ENCODE data around the gene HDAC4.

DNA sequence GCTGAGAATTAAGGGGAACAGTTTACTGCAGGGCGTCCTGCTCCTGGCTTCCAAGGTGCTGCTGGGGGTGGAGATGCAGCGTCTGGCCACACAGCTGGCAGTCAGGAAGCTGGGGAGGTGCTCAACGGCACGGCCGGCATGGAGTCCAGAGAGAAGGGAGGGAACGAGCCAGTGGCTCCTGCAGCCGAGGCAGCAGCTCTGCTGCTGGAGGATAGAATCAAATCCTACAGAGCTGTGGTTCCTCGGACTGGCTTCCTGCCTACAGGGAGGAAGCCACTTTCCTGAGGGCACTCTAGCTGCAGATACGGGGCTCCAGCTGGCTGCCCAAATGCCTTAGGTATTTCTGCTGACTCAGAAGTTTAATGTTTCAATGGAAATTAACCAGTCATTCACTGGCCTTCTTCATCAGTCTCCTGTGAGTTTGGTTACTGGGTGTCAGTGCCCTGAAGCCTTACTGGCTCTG lies 286.7 kb downstream of the HDAC4 start:
- TF ChIP-seq, protein P1, sequence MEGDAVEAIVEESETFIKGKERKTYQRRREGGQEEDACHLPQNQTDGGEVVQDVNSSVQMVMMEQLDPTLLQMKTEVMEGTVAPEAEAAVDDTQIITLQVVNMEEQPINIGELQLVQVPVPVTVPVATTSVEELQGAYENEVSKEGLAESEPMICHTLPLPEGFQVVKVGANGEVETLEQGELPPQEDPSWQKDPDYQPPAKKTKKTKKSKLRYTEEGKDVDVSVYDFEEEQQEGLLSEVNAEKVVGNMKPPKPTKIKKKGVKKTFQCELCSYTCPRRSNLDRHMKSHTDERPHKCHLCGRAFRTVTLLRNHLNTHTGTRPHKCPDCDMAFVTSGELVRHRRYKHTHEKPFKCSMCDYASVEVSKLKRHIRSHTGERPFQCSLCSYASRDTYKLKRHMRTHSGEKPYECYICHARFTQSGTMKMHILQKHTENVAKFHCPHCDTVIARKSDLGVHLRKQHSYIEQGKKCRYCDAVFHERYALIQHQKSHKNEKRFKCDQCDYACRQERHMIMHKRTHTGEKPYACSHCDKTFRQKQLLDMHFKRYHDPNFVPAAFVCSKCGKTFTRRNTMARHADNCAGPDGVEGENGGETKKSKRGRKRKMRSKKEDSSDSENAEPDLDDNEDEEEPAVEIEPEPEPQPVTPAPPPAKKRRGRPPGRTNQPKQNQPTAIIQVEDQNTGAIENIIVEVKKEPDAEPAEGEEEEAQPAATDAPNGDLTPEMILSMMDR (IDR thresholded peaks at IDR 0.05): no peak
- TF ChIP-seq ZFX (IDR thresholded peaks at IDR 0.05; ENCODE audit: borderline replicate concordance): no peak

Data from 22Rv1 (cell line).